ENCODE data around the gene TRAF3IP1. TPM values are rescaled to one million over a fixed set of nuclear protein-coding genes. Genes with fewer than 3 reads are reported as not detected.

TRAF3IP1 gene
- polyA plus RNA-seq, 3 donors, result 1.2 to 1.5 (median 1.5) TPM

DNA sequence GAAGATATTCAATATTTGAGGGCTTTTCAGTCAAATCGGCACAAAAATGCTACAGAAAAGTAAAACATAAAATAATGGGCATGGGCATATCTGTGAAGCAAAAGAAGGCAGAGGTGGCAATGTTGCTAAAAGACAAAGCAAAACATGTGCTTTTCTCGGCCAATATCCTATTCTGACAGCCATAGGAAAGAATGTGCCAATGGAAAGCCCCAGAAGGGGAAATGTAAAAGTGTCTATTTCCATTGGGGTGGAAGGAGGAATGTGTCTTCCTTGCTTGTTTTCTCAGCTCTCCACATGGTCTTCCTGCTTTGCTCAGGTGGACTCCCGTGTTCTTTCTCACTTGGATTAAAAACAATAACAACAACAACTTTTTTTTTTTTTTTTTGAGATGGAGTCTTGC is 18.2 kb upstream of the TRAF3IP1 start:
- Mint-ChIP-seq H3K36me3 (no peaks in the 10 kb centered on the region), H3K4me1 (no peaks in the 10 kb centered on the region), H3K27me3 (ENCODE audit: low read depth in 3 of 3) (peaks cover 4 to 17% (median 10%) of the 10 kb centered on the region in 3 donors), H3K27ac (no peak overlapping the region), H3K9me3 (peaks cover 0 to 2% (median 0%) of the 10 kb centered on the region in 7 donors), H3K4me3 (no peak overlapping the region)
- Histone ChIP-seq H3K27ac (ENCODE audit: low read depth in 1 of 2, low read length in 2 of 2) (no peak overlapping the region), H4K20me1 (ENCODE audit: insufficient read depth, low read length) (no peaks in the 10 kb centered on the region), H3K9ac (ENCODE audit: insufficient read depth, low read length, poor library complexity, severe bottlenecking) (no peak overlapping the region), H3K4me1 (ENCODE audit: control insufficient read depth in 1 of 2, insufficient read depth in 2 of 2, low read length in 2 of 2) (no peaks in the 10 kb centered on the region), H3K36me3 (replicated peaks in 1 of 2; ENCODE audit: control insufficient read depth in 1 of 2, insufficient read depth in 2 of 2, low read length in 2 of 2) (no peaks in the 10 kb centered on the region), H3K27me3 (ENCODE audit: control insufficient read depth in 2 of 2, insufficient read depth in 2 of 2, low read length in 2 of 2) (no peaks in the 10 kb centered on the region), H3K79me2 (ENCODE audit: insufficient read depth, low read length) (no peaks in the 10 kb centered on the region), H3K4me2 (replicated peaks; ENCODE audit: extremely low read depth, low read length, poor library complexity, severe bottlenecking) (no peak overlapping the region), H3K9me3 (replicated peaks in 1 of 2; ENCODE audit: control insufficient read depth in 1 of 2, insufficient read depth in 1 of 2, low read length in 2 of 2) (no peaks in the 10 kb centered on the region), H3K4me3 (replicated peaks in 1 of 3; ENCODE audit: low read depth in 2 of 3, low read length in 3 of 3) (no peak overlapping the region), H2AFZ (ENCODE audit: insufficient read depth, low read depth, low read length, poor library complexity, severe bottlenecking) (no peak overlapping the region)
- no peak for DNase-seq
- TF ChIP-seq, protein P1, sequence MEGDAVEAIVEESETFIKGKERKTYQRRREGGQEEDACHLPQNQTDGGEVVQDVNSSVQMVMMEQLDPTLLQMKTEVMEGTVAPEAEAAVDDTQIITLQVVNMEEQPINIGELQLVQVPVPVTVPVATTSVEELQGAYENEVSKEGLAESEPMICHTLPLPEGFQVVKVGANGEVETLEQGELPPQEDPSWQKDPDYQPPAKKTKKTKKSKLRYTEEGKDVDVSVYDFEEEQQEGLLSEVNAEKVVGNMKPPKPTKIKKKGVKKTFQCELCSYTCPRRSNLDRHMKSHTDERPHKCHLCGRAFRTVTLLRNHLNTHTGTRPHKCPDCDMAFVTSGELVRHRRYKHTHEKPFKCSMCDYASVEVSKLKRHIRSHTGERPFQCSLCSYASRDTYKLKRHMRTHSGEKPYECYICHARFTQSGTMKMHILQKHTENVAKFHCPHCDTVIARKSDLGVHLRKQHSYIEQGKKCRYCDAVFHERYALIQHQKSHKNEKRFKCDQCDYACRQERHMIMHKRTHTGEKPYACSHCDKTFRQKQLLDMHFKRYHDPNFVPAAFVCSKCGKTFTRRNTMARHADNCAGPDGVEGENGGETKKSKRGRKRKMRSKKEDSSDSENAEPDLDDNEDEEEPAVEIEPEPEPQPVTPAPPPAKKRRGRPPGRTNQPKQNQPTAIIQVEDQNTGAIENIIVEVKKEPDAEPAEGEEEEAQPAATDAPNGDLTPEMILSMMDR (IDR thresholded peaks at IDR 0.05), result no peak
- intact Hi-C loops (cut with micrococcal nuclease), result no loop called here
- WGBS (ENCODE audit: insufficient coverage), result 83% methylated on average over 1 of the region's 3 CpGs

DNA sequence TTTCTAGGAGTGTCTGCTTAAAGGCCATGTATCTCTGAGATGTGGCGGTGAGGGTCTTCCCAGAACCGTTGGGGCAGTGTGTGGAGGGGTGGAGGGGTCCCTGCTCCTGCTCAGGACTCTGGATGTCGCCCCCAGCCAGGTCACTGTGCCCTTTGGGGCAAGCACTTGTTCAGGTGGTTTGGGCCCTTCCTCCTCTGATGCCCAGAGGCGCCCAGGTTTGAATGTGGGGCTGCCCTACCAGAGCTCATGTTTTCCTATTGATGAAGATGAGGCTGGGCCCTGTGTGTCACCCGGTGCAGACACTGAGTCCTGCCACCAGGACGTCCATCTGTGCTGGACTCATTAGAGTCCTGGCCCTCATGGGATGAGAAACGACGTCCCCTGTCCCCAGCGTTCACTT is 17.6 kb upstream of the TRAF3IP1 start:
- Mint-ChIP-seq H3K27me3 (ENCODE audit: low read depth in 3 of 3) (peaks cover 4 to 17% (median 8%) of the 10 kb centered on the region in 3 donors), H3K9me3 (peaks cover 0 to 2% (median 0%) of the 10 kb centered on the region in 7 donors), H3K27ac (no peak overlapping the region), H3K4me3 (no peak overlapping the region), H3K4me1 (no peaks in the 10 kb centered on the region), H3K36me3 (no peaks in the 10 kb centered on the region)
- Histone ChIP-seq H3K36me3 (replicated peaks in 1 of 2; ENCODE audit: control insufficient read depth in 1 of 2, insufficient read depth in 2 of 2, low read length in 2 of 2) (no peaks in the 10 kb centered on the region), H3K4me2 (replicated peaks; ENCODE audit: extremely low read depth, low read length, poor library complexity, severe bottlenecking) (no peak overlapping the region), H2AFZ (ENCODE audit: insufficient read depth, low read depth, low read length, poor library complexity, severe bottlenecking) (no peak overlapping the region), H3K27me3 (ENCODE audit: control insufficient read depth in 2 of 2, insufficient read depth in 2 of 2, low read length in 2 of 2) (no peaks in the 10 kb centered on the region), H3K9me3 (replicated peaks in 1 of 2; ENCODE audit: control insufficient read depth in 1 of 2, insufficient read depth in 1 of 2, low read length in 2 of 2) (no peaks in the 10 kb centered on the region), H3K79me2 (ENCODE audit: insufficient read depth, low read length) (no peaks in the 10 kb centered on the region), H3K27ac (ENCODE audit: low read depth in 1 of 2, low read length in 2 of 2) (no peak overlapping the region), H4K20me1 (ENCODE audit: insufficient read depth, low read length) (no peaks in the 10 kb centered on the region), H3K9ac (ENCODE audit: insufficient read depth, low read length, poor library complexity, severe bottlenecking) (no peak overlapping the region), H3K4me1 (ENCODE audit: control insufficient read depth in 1 of 2, insufficient read depth in 2 of 2, low read length in 2 of 2) (no peaks in the 10 kb centered on the region), H3K4me3 (replicated peaks in 1 of 3; ENCODE audit: low read depth in 2 of 3, low read length in 3 of 3) (no peak overlapping the region)
- TF ChIP-seq, protein P1 (IDR thresholded peaks at IDR 0.05), result no peak
- DNase-seq, result no peak
- intact Hi-C loops (cut with micrococcal nuclease), result no loop called here
- 85% methylated on average over 7 of the region's 9 CpGs for WGBS (ENCODE audit: insufficient coverage)

Data from CD14-positive monocyte (primary cell).